Skeletal muscle tissue (tissue), 4 donors: ENCODE measurements around the gene CDH4. TPM values are rescaled to one million over a fixed set of nuclear protein-coding genes. Genes with fewer than 3 reads are reported as not detected.

Source experiments
- H3K27ac ChIP-seq: one replicate; pipeline ENCODE4 v1.7.0; 2013; ENCODE audit warnings: mild to moderate bottlenecking, low read depth, low read length, inconsistent platforms
- H3K27me3 ChIP-seq, 3 donors: one replicate each; pipeline ENCODE4 v1.7.0; 2013; ENCODE audit warnings: low read length in 3 of 3; ENCODE audit not compliant: control insufficient read depth in 3 of 3, insufficient read depth in 3 of 3
- H3K36me3 ChIP-seq, 3 donors: one replicate each; pipeline ENCODE4 v1.7.0; 2013; ENCODE audit warnings: low read length in 3 of 3; ENCODE audit not compliant: control insufficient read depth in 3 of 3, insufficient read depth in 3 of 3
- H3K4me1 ChIP-seq, 3 donors: one replicate each; pipeline ENCODE4 v1.7.0; 2013; ENCODE audit warnings: low read length in 3 of 3, mild to moderate bottlenecking in 3 of 3; ENCODE audit not compliant: control insufficient read depth in 3 of 3, insufficient read depth in 3 of 3
- H3K4me3 ChIP-seq, 3 donors: one replicate each; pipeline ENCODE4 v1.7.0; 2013; ENCODE audit warnings: low read length in 3 of 3
- H3K9ac ChIP-seq, 3 donors: one replicate each; pipeline ENCODE4 v1.7.0; 2013; ENCODE audit warnings: low read length in 3 of 3, mild to moderate bottlenecking in 3 of 3, moderate library complexity in 2 of 3, low read depth in 1 of 3
- H3K9me3 ChIP-seq, 3 donors: one replicate each; pipeline ENCODE4 v1.7.0; 2013; ENCODE audit warnings: low read length in 3 of 3; ENCODE audit not compliant: control insufficient read depth in 3 of 3
- total RNA-seq: library from RNA; depleted of rRNA; stranded (reverse); fragments of >200 nt; gene quantifications from one replicate; pipeline ENCODE4 v1.2.3, GENCODE V29; 2014
- donor health status: Osteomylitis.

CDH4 gene
- total RNA-seq, 1 donor from 2014 or later = 0.52 TPM

GRCh38 chr20:61700595-61701140, 448.6 kb downstream of the CDH4 start:
- H3K4me3 ChIP-seq = no peak overlapping the region
- peaks cover 5 to 33% (median 25%) of the 10 kb centered on the region in 3 donors for H3K27me3 ChIP-seq
- no peak overlapping the region for H3K9ac ChIP-seq
- no peaks in the 10 kb centered on the region for H3K36me3 ChIP-seq
- no peak overlapping the region for H3K27ac ChIP-seq
- peaks cover 0 to 3% (median 0%) of the 10 kb centered on the region in 3 donors for H3K9me3 ChIP-seq
- H3K4me1 ChIP-seq = no peaks in the 10 kb centered on the region

GRCh38 chr20:61701401-61701800, 449.3 kb downstream of the CDH4 start:
- Histone ChIP-seq H3K27me3 (peaks cover 5 to 29% (median 19%) of the 10 kb centered on the region in 3 donors), H3K4me1 (no peaks in the 10 kb centered on the region), H3K27ac (no peak overlapping the region), H3K9me3 (peaks cover 0 to 3% (median 0%) of the 10 kb centered on the region in 3 donors), H3K9ac (no peak overlapping the region), H3K36me3 (no peaks in the 10 kb centered on the region), H3K4me3 (no peak overlapping the region)

- Histone ChIP-seq H3K9me3 (peaks cover 0 to 3% (median 0%) of the 10 kb centered on the region in 3 donors), H3K4me3 (no peak overlapping the region), H3K27ac (no peak overlapping the region), H3K36me3 (no peaks in the 10 kb centered on the region), H3K4me1 (no peaks in the 10 kb centered on the region), H3K9ac (no peak overlapping the region), H3K27me3 (peaks cover 5 to 29% (median 19%) of the 10 kb centered on the region in 3 donors)
Measured at GRCh38 chr20:61701802-61702201, 449.7 kb downstream of the CDH4 start.

- Histone ChIP-seq H3K27ac (no peak overlapping the region), H3K27me3 (peaks cover 5 to 31% (median 23%) of the 10 kb centered on the region in 3 donors), H3K4me1 (no peaks in the 10 kb centered on the region), H3K9ac (no peak overlapping the region), H3K36me3 (no peaks in the 10 kb centered on the region), H3K4me3 (no peak overlapping the region), H3K9me3 (peaks cover 0 to 3% (median 0%) of the 10 kb centered on the region in 3 donors)
Measured at GRCh38 chr20:61702246-61702645, 450.2 kb downstream of the CDH4 start.

- Histone ChIP-seq H3K27ac (no peak overlapping the region), H3K36me3 (no peaks in the 10 kb centered on the region), H3K9me3 (no peaks in the 10 kb centered on the region), H3K4me3 (no peak overlapping the region), H3K27me3 (peaks cover 5 to 26% (median 23%) of the 10 kb centered on the region in 3 donors), H3K9ac (no peak overlapping the region), H3K4me1 (no peaks in the 10 kb centered on the region)
Measured at GRCh38 chr20:61704661-61705060, 452.6 kb downstream of the CDH4 start.

- Histone ChIP-seq H3K27me3 (peaks cover 5 to 31% (median 26%) of the 10 kb centered on the region in 3 donors), H3K27ac (no peak overlapping the region), H3K4me1 (no peaks in the 10 kb centered on the region), H3K9ac (no peak overlapping the region), H3K4me3 (no peak overlapping the region), H3K9me3 (peaks cover 0 to under 1% (median 0%) of the 10 kb centered on the region in 3 donors), H3K36me3 (no peaks in the 10 kb centered on the region)
Measured at GRCh38 chr20:61705386-61706258, 453.6 kb downstream of the CDH4 start.

- Histone ChIP-seq H3K9ac (no peak overlapping the region), H3K36me3 (no peaks in the 10 kb centered on the region), H3K27ac (no peak overlapping the region), H3K9me3 (peaks cover 0 to 2% (median 0%) of the 10 kb centered on the region in 3 donors), H3K4me1 (no peaks in the 10 kb centered on the region), H3K4me3 (no peak overlapping the region), H3K27me3 (peaks cover 5 to 31% (median 26%) of the 10 kb centered on the region in 3 donors)
Measured at GRCh38 chr20:61706259-61706961, 454.3 kb downstream of the CDH4 start.

- peaks cover 5 to 28% (median 26%) of the 10 kb centered on the region in 3 donors for H3K27me3 ChIP-seq
- H3K4me1 ChIP-seq = no peaks in the 10 kb centered on the region
- H3K9ac ChIP-seq = no peak overlapping the region
- no peak overlapping the region for H3K4me3 ChIP-seq
- no peaks in the 10 kb centered on the region for H3K36me3 ChIP-seq
- H3K9me3 ChIP-seq = peaks cover 0 to 2% (median 0%) of the 10 kb centered on the region in 3 donors
- H3K27ac ChIP-seq = no peak overlapping the region
Measured at GRCh38 chr20:61708891-61709290, 456.8 kb downstream of the CDH4 start.

- H3K9ac ChIP-seq = no peak overlapping the region
- H3K4me1 ChIP-seq = no peaks in the 10 kb centered on the region
- peaks cover 0 to 2% (median 0%) of the 10 kb centered on the region in 3 donors for H3K9me3 ChIP-seq
- H3K27ac ChIP-seq = no peak overlapping the region
- H3K4me3 ChIP-seq = no peak overlapping the region
- no peaks in the 10 kb centered on the region for H3K36me3 ChIP-seq
- H3K27me3 ChIP-seq = peaks cover 4 to 22% (median 20%) of the 10 kb centered on the region in 3 donors
Measured at GRCh38 chr20:61710108-61710507, 458.0 kb downstream of the CDH4 start.
